Activated CD4-positive, alpha-beta T cell treated with anti-CD3 and anti-CD28 coated beads, Interleukin-2, Interleukin-4, amounts not matched to agents 100 ng/mL and 50 ng/mL, durations not matched to agents 16 hours and 8 hours (primary cell): ENCODE measurements around the gene ERICH6B.

Experiments
- DNase-seq: peaks from one replicate; pipeline ENCODE4 v3.0.0-alpha.2; 2020; ENCODE audit warnings: low spot score

ERICH6B gene

DNA sequence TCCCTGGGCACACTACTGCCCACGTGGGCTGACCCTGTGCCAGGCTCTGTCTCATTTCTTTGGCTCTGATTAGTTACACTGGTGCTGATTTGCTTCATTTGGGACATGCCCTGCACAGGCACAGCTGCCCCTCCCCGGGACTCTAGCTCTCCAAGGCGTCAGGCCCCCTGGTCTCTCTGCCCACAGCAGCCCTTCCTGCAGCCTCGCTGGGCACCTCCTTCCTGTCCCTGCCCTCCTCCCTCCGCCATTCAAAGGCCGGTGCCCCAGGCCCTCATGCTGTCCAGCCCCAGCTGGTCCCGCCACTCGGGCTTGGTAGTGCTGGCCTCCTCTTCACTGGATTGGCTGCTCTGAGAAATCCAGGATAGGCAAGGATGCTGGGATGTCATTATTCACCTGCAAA, 73.1 kb downstream of the ERICH6B start:
- no peak for DNase-seq

- no peak for DNase-seq
Observed at GRCh38 chr13:45541806-45542205, 73.7 kb downstream of the ERICH6B start.

DNA sequence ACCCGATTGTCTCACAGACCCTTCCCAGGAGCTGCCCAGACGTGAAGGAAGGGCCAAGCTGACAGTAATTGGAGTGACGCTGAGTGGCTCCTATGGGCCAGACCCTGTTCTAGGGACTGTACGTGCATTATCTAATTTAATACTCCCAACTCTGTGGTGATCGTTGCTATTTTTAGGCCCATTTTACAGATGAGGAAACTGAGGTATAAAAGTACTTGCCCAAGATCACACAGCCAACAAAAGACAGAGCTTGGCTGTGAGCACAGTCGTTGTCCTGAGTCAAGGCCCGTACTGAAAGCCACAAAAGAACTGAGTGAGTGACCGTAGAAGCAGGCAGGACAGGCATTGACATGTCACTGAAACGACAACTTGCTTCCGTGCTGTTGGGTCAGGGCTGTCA, 74.7 kb downstream of the ERICH6B start:
- DNase-seq = no peak

GRCh38 chr13:45540195-45540594, 75.3 kb downstream of the ERICH6B start:
- DNase-seq = no peak

GRCh38 chr13:45538382-45538781, 77.2 kb downstream of the ERICH6B start:
- DNase-seq = no peak

- DNase-seq = no peak
Observed at GRCh38 chr13:45537516-45537915, 78.0 kb downstream of the ERICH6B start.

GRCh38 chr13:45536224-45536623, 79.3 kb downstream of the ERICH6B start:
- no peak for DNase-seq

DNA sequence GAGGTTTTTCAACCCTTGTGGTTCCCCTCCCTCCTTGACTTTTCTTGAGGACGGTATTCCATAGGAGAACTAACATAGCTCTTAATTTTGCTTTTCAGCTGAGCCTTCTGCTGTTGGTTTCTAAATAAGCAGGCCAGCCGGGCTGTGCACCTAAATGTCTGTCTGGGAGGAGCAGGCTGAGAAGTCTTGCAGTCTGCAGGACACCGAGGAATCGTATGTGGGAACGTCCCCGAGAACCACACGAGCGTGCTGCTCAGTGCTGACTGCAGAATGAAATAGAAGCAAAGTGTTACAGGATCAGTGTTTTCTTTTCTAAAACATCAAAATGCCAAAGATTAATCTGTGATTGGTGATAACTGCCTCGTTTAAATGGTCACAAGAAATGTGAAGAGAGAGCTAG, 80.9 kb downstream of the ERICH6B start:
- DNase-seq = no peak

GRCh38 chr13:45529758-45530157, 85.8 kb downstream of the ERICH6B start:
- DNase-seq = no peak

- DNase-seq = no peak
Observed at GRCh38 chr13:45527699-45528462, 87.7 kb downstream of the ERICH6B start.

DNA sequence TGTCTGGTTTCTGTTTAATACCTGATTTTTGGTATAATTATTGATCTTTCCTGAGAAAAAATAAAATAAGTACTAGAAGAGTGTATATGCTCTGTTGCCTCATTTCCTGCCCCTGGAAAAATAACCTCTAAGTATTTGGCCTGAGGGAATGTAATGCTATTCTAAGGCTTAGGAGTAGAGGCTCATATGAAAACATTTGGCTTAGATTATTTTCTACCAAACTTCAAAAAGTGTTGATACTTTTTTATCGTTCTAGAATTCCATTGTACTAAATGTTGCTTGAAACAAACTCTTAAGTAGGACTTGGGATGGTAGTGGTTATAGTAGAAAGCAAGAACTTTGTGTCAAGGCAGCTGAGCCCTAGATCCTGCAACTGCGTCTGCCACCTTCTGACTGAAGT, 93.0 kb downstream of the ERICH6B start:
- DNase-seq = no peak

DNA sequence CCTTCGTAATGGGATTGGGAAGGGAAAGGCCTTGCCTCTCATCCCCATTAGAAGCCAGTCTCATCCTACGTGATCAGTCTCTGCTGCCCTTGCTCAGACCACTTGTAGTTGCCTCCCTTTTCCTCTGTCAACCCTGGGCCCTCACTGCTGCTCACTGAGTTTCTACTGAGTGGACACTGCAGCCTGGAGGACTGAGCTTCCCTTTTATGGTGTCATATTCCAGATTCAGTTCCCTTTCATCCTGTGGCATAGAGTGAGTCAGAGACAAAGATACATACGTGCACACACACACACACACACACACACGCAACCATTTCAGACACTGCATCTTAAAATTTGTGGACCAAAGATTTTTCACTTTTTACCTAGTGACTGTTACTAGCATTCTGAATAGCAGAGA, 94.2 kb downstream of the ERICH6B start:
- no peak for DNase-seq

- peak; percentile 27 for DNase-seq
Observed at GRCh38 chr13:45519493-45519892, 96.0 kb downstream of the ERICH6B start.

DNA sequence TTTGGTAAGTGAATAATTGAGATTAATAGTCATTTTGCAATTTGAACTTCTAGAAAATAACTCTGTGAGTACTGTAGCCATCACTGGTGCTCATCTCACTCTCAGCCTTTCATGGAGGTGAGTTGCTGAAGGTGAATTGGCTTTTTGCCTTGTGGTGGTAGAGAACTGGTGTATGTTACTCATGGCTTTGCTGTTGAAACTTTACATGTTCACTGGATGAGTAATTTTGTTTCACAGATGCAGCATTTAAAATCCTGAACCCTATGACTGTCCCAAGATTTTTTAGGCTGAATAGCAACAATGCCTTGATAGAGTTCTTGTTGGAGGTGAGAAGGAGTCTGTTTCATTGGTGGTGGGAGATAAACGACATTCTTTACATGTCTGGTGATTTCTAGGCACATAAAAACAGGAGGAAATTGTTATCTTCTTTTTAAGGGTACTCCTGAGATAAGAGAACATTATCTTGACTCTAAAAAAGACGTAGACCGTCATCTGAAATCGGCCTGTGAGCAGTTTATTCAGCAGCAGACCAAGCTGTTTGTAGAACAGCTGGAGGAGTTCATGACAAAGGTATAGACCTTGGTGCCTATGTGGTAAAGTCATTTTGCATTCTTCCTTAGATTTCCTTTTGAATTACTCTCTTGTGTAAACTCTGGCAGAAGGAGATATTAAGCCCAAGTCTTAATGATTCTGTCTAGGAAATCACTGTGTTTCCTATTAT, 96.9 kb downstream of the ERICH6B start:
- peak; percentile 61 for DNase-seq

GRCh38 chr13:45516757-45517156, 98.8 kb downstream of the ERICH6B start:
- DNase-seq = no peak

GRCh38 chr13:45512098-45512496, 103.4 kb downstream of the ERICH6B start:
- no peak for DNase-seq

- peak; percentile 75 for DNase-seq
Observed at GRCh38 chr13:45511310-45512097, 104.0 kb downstream of the ERICH6B start.

- DNase-seq = no peak
Observed at GRCh38 chr13:45510672-45511071, 104.9 kb downstream of the ERICH6B start.

GRCh38 chr13:45508776-45509175, 106.8 kb downstream of the ERICH6B start:
- DNase-seq = no peak

DNA sequence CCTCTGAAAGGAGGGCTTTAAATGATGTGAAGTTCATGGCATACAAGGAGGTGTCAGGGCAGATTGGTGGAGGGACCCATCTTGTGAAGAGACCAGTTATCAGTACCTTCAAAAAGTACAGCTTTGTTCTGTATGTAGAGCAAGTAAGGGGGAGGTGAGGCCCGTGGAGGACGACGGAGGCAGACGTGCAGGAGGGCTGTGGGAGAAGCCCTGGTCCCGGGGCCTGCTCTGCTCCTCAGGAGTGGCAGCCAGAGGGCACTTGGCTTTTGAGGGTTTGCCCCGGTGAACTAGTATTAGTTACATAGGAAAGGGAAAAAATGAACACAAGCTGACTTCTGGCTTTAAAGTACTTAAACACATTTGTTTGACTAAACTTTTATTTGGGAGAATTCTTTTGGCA, 108.7 kb downstream of the ERICH6B start:
- DNase-seq = no peak

GRCh38 chr13:45503658-45504057, 111.9 kb downstream of the ERICH6B start:
- DNase-seq = no peak

DNA sequence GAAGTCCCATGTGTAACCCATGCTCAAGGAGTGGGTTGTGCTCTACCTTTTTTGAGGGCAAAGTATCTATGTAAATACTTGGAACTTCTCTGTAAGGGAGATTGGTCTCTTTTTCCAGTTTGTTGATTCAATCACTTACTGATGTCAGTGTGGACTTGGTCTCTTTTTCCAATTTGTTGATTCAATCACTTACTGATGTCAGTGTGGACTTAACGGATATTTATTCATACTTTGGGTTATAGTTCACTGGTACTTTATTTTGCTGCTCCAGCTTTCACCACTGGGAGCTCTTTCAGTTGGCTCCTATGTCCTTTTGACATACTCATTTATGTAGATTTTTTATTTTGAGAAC, 114.4 kb downstream of the ERICH6B start:
- DNase-seq = no peak
